NT2/D1 (cell line): ENCODE data around the gene ZNF182.
"Not testable (repeated sequence)": the region's sequence is repeated elsewhere in the genome, so short reads cannot be mapped to it uniquely, and the experiment has no call there.

Source experiments
- SUZ12 ChIP-seq: IDR thresholded peaks from 2 replicates; pipeline ENCODE4 v1.6.1; 2011; ENCODE audit not compliant: insufficient read length, insufficient read depth; ENCODE audit errors: extremely low read depth
- YY1 ChIP-seq: IDR thresholded peaks from 2 replicates; pipeline ENCODE4 v1.6.1; 2011; ENCODE audit not compliant: insufficient read length, insufficient read depth
- ZNF274 ChIP-seq: IDR thresholded peaks from 2 replicates; pipeline ENCODE4 v1.6.1; 2011; ENCODE audit warnings: mild to moderate bottlenecking, low read depth, low read length

- TF ChIP-seq SUZ12, ZNF274, YY1: not testable (repeated sequence)
Measured at GRCh38 chrX:48027545-48027944, 23.8 kb upstream of the ZNF182 start.
